Skeletal muscle cell (primary cell): ENCODE data around the gene GOLGA8B.
"Not testable (repeated sequence)": the region's sequence is repeated elsewhere in the genome, so short reads cannot be mapped to it uniquely, and the experiment has no call there.

Experiments
- DNase-seq: peaks from one replicate; pipeline ENCODE4 v3.0.0-alpha.2; 2010; ENCODE audit warnings: low read depth
- H3K4me3 ChIP-seq: 2 replicates; pipeline ENCODE4 v1.5.1; 2011; ENCODE audit warnings: low read depth, mild to moderate bottlenecking, control low read depth, low read length, moderate library complexity

GOLGA8B gene

DNA sequence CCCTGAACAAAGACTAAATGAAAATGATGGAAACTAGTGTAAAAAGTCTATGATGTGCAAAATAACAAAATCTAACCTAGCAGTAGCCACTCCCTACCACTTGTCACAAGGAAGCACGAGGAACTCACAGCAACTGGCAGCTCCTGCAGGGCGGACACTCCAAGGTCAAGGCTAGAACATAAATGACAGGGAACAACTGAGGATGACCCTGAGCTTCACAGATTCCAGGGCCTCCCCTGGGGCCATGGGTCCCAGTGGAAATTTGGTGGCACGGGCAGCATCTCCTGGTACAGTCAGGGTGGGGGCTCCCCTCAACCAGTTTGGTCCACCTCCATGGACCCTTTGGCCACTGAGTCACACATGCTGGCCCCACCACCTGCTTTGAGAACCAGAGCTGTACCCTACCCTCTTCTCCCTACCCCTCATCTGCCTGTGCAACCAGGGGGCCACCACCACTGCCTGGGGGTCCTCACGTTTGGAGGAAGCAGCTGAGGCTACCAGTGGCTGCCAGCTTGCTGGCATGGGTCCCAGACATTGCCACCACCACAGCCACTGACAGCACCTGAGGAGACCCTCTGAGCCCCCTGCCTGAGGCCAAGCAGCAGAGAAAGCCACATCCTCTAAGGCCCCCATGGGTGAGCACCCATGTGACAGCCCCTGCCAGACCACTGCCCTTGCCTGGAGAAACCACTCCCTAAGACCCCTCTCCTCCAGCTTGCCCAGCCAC lies 13.6 kb downstream of the GOLGA8B start:
- DNase-seq, H3K4me3 ChIP-seq: not testable (repeated sequence)

- H3K4me3 ChIP-seq = not testable (repeated sequence)
These were observed 16.3 kb downstream of the GOLGA8B start for GRCh38 chr15:34567174-34567573.

GRCh38 chr15:34564711-34565110 lies 18.7 kb downstream of the GOLGA8B start:
- not testable (repeated sequence) for H3K4me3 ChIP-seq, DNase-seq

More at GRCh38 chr15:34567174-34567573, 16.3 kb downstream of the GOLGA8B start:
- DNase-seq = not testable (repeated sequence)

GRCh38 chr15:34560814-34561213 lies 22.6 kb downstream of the GOLGA8B start:
- not testable (repeated sequence) for DNase-seq, H3K4me3 ChIP-seq

DNA sequence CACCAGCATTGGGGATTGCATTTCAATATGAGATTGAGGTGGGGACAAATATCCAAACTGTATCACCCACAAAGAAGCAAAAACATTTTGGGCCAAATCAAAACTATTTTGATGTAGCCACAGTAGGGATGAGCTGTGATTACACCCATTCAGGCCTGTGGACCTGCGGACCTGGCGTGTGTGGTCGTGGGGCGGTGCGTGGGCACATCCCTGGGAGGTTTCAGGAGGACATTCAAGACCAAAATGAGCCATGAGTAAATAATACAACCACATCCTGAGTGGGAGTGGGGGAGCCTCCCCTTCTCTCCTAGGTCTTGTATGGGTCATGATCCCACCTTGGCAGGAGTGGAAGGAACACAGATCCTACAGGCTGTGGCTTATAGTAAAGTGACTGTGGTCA lies 23.7 kb downstream of the GOLGA8B start:
- H3K4me3 ChIP-seq, DNase-seq: not testable (repeated sequence)

DNA sequence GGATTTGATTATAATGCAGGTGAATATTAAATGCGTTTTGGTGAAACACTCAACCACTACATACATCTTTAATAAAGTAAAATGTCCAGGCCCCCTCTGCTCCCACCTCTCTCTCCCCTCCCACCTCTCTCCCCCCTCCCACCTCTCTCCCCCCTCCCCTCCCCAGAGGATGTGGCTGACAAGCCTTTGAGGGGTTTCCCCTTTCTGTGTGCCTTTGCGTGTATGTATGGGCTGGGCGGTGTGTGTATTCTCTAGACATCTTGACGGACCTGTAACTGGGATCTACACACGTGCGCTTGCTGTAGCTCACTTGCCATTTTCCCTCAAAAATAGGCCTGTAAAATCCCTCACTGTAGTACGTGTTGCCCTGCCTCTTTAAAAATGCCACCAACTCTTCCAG lies 28.3 kb downstream of the GOLGA8B start:
- H3K4me3 ChIP-seq, DNase-seq: not testable (repeated sequence)

DNA sequence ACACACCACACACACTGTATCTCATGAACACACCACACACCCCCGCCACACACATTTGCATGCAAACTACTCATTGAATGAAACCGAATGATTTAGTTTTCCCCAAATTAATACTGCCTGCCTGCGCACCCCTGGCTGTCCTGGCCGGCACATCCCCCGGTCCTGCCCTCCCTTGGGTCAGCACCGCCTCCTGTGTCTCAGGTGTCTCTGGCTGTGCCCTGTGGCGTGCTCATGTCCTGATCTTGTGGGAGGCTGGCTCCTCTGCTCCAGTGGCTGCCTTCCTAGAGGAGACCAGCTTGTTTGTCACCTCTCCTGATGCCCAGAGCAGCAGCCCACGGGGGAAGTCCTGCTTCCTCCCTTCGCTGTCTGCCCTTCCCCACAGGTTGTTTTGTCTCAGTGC lies 28.7 kb downstream of the GOLGA8B start:
- H3K4me3 ChIP-seq, DNase-seq: not testable (repeated sequence)

- DNase-seq, H3K4me3 ChIP-seq: not testable (repeated sequence)
These were observed 29.3 kb downstream of the GOLGA8B start for GRCh38 chr15:34554126-34554525.

DNA sequence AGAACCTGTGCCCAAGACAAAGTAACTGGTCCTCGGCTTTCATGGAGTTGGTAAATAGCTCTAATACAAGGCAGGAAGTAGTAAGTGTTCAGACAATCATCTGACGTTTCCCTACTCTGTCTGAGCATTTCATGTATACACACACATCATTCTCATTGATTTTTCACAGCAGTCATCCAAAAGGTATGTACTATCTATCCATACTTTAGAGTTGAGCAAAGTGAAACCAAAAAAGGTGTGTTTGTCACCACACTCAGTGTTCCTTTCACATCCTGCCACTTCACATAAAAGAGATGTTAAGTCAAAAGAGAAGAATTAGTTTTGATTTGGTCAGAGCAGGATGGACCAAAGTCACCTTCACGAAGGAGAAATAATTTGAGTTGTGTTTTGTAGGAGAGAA lies 33.3 kb downstream of the GOLGA8B start:
- not testable (repeated sequence) for H3K4me3 ChIP-seq, DNase-seq

DNA sequence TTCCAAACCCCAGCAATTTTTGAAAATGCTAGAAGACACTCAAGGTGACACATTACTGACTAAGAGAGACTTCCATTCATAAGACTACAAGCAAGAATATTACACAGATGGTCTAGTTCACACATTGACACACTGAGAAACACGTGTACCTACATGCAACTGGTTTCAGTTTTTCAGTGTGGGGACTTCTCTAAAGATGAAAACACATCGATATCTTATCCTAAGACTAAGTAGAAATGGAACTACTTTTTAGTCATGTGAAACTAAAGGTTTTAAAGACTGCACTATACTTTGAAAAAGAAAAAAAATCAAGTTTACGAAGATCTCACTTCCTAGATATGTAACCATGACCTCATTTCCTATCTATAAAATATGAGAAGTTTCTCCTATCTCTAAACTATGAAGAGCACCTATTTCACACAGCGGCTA lies 34.1 kb downstream of the GOLGA8B start:
- H3K4me3 ChIP-seq, DNase-seq: not testable (repeated sequence)

- not testable (repeated sequence) for H3K4me3 ChIP-seq, DNase-seq
These were observed 39.4 kb downstream of the GOLGA8B start for GRCh38 chr15:34543860-34544649.

DNA sequence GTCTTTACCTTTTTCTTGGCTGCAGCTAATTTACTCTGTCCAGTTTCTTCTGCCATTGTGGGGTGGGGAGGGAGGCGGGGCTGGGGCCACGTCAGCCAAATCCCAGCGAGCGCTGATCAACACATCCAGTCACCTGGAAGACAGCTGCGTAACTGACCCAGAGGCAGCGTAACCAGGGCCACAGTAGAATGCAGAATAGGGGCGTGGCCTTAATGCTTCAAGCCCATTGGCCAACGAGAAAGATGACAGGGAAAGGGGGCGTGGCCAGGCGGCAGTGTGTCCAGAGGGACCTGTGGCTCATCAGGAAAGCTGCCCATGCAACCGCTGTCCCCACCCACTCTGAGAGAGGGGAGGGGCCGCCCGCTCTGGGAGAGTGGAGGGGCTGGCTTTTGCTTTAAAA lies 47.6 kb downstream of the GOLGA8B start:
- H3K4me3 ChIP-seq, DNase-seq: not testable (repeated sequence)
